Uterus (tissue), 4 donors: Measurements from ENCODE around the gene PHF24. TPM values are rescaled to one million over a fixed set of nuclear protein-coding genes. Genes with fewer than 3 reads are reported as not detected.
"Not testable (repeated sequence)": the region's sequence is repeated elsewhere in the genome, so short reads cannot be mapped to it uniquely, and the experiment has no call there.

Source experiments
- DNase-seq, 2 donors: peaks; one replicate each; pipeline ENCODE4 v3.0.0-alpha.2; 2019 to 2020
- H3K27ac ChIP-seq, 2 donors: fragments of 200-600 bp; sonication (generic); 1 replicate in 1 of 2; 2 replicates in 1 of 2; pipeline ENCODE4 v1.5.1; 2016 to 2018
- H3K27me3 ChIP-seq, 2 donors: fragments of 200-600 bp; sonication (generic); one replicate each; pipeline ENCODE4 v1.5.1; 2018 to 2019; ENCODE audit warnings: control low read depth in 1 of 2
- H3K36me3 ChIP-seq, 2 donors: fragments of 200-600 bp; sonication (generic); one replicate each; pipeline ENCODE4 v1.5.1; 2019; ENCODE audit warnings: control low read depth in 1 of 2
- H3K4me1 ChIP-seq, 2 donors: fragments of 200-600 bp; sonication (generic); one replicate each; pipeline ENCODE4 v1.5.1; 2018 to 2019; ENCODE audit warnings: control low read depth in 1 of 2
- H3K4me3 ChIP-seq, 2 donors: fragments of 200-600 bp; sonication (generic); 1 replicate in 1 of 2; 2 replicates in 1 of 2; pipeline ENCODE4 v1.5.1; 2018 to 2019; ENCODE audit warnings: mild to moderate bottlenecking in 1 of 2
- H3K9me3 ChIP-seq, 2 donors: fragments of 200-600 bp; sonication (generic); one replicate each; pipeline ENCODE4 v1.5.1; 2019; ENCODE audit warnings: control low read depth in 1 of 2
- POLR2A ChIP-seq, 2 donors: fragments of 450-650 bp; IDR thresholded peaks; one replicate each; pipeline ENCODE4 v1.6.1; 2016; ENCODE audit warnings: antibody characterized with exemption in 2 of 2, mild to moderate bottlenecking in 1 of 2, moderate library complexity in 1 of 2
- intact Hi-C: fragments of 100-400 bp; cut with DNase I; formaldehyde crosslinking; loops from one replicate; pipeline ENCODE4 v1.15.1; 2023; ENCODE audit warnings: low total_unique reads
- total RNA-seq, 4 donors: library from RNA; depleted of rRNA in 3 of 4; stranded (reverse); fragments of >200 nt in 3 of 4; gene quantifications; one replicate each; pipeline versions ENCODE4 v1.1.0 to v1.2.4, GENCODE V29; 2014 to 2023
- TF ChIP-seq, protein P1 (sequence below), 4 experiments: fragments of 200-600 bp in 2 of 4; fragments of 450-650 bp in 2 of 4; sonication (generic) in 2 of 4; IDR thresholded peaks; one replicate each; pipeline ENCODE4 v1.5.1; 2016 to 2019; ENCODE audit warnings: antibody characterized with exemption in 4 of 4, mild to moderate bottlenecking in 2 of 4, moderate library complexity in 1 of 4
- donor health status: DM: yes; HTN: yes; CAD: no.

Gene PHF24
- total RNA-seq: 1 to 10 TPM in 1 of 4 donors, under 1 TPM in 3; under 0.01 to 1.5 (median 0.81) TPM

DNA sequence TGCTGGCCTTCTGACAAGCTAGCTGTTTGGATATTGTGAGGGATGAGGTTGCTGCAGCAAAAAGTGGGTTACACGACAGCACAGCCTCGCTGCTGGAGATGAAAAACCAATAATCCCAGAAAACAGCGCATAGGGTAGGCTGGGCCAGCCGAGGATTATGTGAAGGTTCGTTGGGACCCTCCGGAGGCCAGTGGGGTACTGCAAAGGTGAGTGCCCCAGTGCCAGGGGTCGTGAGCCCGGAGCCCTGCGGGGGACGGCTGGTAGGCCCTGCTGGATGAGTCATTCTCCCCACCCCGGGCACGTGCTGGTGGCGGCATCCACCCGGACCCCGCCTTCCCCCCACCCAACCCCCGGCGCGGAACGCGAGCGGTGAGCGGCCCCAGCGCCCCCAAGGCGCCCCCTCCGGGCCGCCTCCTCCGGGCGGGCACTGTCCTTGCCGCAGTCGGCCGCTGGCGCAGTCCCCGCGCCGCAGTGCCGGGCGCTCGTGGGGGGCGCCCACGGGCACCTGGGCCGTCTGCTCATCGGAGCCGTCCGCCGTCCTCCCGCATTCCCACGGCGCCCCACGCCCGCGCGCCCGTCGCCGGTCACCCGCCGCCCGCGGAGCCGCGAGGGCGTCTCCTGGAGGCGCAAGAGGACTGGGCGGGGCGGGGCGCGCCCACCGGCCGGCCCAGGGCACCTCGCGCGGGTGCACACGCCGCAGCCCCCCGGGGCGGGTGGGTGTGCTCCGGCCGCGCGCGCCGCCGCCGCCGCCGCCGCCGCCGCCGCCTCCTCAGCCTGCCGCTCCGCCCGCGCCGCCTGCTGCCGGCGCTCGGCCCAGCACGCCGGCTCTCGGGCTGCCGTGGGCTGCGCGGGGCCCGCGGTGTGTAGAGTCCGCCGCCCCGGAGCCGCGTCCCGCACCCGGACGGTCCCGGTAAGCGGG is at the start of gene PHF24:
TSS of gene PHF24 (plus strand) at position 794 of the 919 bp plus-strand sequence. CDS start 13,014 bp downstream, outside the sequence.
- H3K9me3 ChIP-seq: no peaks in the 10 kb centered on the region
- H3K36me3 ChIP-seq: no peaks in the 10 kb centered on the region
- H3K27me3 ChIP-seq: no peaks in the 10 kb centered on the region
- no peak for DNase-seq
- no peak for TF ChIP-seq POLR2A (IDR thresholded peaks at IDR 0.05)
- TF ChIP-seq, protein P1, sequence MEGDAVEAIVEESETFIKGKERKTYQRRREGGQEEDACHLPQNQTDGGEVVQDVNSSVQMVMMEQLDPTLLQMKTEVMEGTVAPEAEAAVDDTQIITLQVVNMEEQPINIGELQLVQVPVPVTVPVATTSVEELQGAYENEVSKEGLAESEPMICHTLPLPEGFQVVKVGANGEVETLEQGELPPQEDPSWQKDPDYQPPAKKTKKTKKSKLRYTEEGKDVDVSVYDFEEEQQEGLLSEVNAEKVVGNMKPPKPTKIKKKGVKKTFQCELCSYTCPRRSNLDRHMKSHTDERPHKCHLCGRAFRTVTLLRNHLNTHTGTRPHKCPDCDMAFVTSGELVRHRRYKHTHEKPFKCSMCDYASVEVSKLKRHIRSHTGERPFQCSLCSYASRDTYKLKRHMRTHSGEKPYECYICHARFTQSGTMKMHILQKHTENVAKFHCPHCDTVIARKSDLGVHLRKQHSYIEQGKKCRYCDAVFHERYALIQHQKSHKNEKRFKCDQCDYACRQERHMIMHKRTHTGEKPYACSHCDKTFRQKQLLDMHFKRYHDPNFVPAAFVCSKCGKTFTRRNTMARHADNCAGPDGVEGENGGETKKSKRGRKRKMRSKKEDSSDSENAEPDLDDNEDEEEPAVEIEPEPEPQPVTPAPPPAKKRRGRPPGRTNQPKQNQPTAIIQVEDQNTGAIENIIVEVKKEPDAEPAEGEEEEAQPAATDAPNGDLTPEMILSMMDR (IDR thresholded peaks at IDR 0.05): peak in 2 of 4 experiments; percentile 19 to 31
- intact Hi-C loops: no loop called here
- H3K27ac ChIP-seq: no peak within 1 kb of the TSS
- H3K4me3 ChIP-seq: peak within 1 kb of the TSS in 1 of 2 donors; percentile 34
- peaks cover 0 to 3% of the 10 kb centered on the region in 2 donors for H3K4me1 ChIP-seq

DNA sequence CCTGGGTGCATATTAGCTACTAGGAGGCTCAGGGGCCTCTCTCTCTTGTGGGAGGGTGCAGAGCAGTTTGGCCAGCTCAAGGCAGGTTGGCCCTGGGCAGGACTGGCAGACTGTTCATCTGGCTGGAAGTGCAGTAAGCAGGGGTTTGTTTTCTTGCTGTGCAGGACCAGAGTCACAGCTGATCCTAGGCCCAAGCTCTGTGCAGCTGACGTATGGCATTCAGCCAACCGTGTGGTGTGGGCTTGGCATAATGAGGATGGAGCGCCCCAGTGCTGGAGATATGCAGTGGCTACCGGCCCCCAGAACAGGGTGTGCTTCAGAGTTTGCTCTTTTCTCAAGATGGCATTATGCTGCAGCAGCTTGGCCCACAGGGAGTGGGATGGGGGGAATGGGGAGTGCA is 31.0 kb upstream of the PHF24 start:
- no peaks in the 10 kb centered on the region for H3K4me1 ChIP-seq
- peaks cover 0 to 8% of the 10 kb centered on the region in 2 donors for H3K9me3 ChIP-seq
- H3K27me3 ChIP-seq: no peaks in the 10 kb centered on the region
- no peaks in the 10 kb centered on the region for H3K36me3 ChIP-seq
- no peak for TF ChIP-seq POLR2A (IDR thresholded peaks at IDR 0.05)
- TF ChIP-seq, protein P1 (IDR thresholded peaks at IDR 0.05): no peak
- no peak overlapping the region for H3K4me3 ChIP-seq
- DNase-seq: no peak
- H3K27ac ChIP-seq: no peak overlapping the region
- intact Hi-C loops: no loop called here

DNA sequence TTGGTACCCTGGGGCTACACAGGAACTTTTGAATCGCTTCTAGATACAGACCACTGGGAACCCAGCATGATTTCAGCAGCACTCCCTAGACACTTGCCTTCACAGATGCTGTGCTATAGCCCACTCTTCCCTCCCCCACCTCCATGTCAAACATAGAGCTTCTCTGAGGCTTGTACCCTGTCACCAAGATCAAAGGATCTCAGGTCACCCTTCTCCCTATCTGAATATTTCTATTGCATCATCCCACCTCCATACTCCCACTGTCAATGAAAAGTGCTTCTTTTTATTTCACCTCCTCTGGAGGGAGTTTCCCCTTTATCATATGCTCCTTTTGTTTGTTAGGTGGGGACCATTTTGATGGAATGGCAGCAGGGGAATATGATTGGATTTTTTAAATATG is 29.2 kb upstream of the PHF24 start:
- no peaks in the 10 kb centered on the region for H3K4me1 ChIP-seq
- no peaks in the 10 kb centered on the region for H3K36me3 ChIP-seq
- no peak overlapping the region for H3K27ac ChIP-seq
- DNase-seq: no peak
- no peaks in the 10 kb centered on the region for H3K27me3 ChIP-seq
- H3K4me3 ChIP-seq: no peak overlapping the region
- TF ChIP-seq, protein P1 (IDR thresholded peaks at IDR 0.05): no peak
- no peak for TF ChIP-seq POLR2A (IDR thresholded peaks at IDR 0.05)
- intact Hi-C loops: no loop called here
- peaks cover 0 to 8% of the 10 kb centered on the region in 2 donors for H3K9me3 ChIP-seq

DNA sequence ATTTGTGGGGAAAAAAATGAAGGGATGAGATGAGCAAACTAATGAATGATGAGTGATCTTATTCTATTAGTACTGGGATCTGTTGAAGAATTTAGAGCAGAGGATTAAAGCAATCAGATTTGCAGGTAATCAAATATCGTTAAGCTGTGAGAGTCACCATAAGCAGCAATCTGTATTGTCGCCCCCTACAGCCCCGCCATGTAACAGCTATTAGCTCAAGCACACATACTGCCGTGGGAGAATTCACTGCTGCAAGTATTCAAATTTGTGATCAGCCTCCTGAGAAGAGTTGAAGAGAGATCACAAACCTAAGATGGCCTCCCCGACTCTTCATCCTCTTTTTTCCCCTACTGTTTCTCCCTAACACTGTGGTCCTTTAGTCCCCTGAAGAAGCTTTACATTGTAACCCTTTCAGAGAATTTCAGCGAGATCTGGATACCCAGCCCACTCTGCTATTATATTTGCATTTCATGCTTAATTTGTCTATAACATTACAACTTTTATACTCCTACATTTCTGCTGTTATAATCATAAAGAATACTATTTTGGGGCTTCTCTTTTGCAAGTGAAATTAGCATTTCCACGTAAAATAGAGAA is 28.5 kb upstream of the PHF24 start:
- DNase-seq: no peak
- H3K4me3 ChIP-seq: no peak overlapping the region
- H3K9me3 ChIP-seq: peaks cover 0 to 8% of the 10 kb centered on the region in 2 donors
- no peak overlapping the region for H3K27ac ChIP-seq
- intact Hi-C loops: no loop called here
- H3K27me3 ChIP-seq: no peaks in the 10 kb centered on the region
- no peaks in the 10 kb centered on the region for H3K36me3 ChIP-seq
- TF ChIP-seq, protein P1 (IDR thresholded peaks at IDR 0.05): peak in 1 of 4 experiments; percentile 33
- TF ChIP-seq POLR2A (IDR thresholded peaks at IDR 0.05): no peak
- H3K4me1 ChIP-seq: no peaks in the 10 kb centered on the region

DNA sequence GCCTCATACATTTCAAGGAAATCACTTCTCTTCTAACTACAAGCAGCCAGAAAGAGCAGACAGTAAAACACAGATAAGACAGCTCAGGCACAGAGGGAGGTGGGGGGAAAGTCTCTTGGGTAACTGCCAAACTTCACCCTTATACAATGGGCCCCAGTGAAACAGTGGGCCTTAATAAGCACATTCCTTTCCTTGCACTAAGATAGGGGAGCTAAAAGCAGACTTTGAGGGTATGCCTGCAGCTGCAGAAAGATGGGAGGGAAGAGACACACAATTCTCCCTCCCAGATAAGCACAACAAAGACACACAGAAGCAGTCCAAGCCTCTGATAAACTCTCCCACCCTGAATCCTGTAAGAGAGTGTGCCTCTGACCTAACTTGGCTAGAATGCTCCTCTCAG is 18.1 kb upstream of the PHF24 start:
- DNase-seq, H3K4me3 ChIP-seq, H3K27me3 ChIP-seq, H3K4me1 ChIP-seq, H3K27ac ChIP-seq, H3K36me3 ChIP-seq, intact Hi-C loops, H3K9me3 ChIP-seq: not testable (repeated sequence)
